ENCODE data around the gene GLIS2.

DNA sequence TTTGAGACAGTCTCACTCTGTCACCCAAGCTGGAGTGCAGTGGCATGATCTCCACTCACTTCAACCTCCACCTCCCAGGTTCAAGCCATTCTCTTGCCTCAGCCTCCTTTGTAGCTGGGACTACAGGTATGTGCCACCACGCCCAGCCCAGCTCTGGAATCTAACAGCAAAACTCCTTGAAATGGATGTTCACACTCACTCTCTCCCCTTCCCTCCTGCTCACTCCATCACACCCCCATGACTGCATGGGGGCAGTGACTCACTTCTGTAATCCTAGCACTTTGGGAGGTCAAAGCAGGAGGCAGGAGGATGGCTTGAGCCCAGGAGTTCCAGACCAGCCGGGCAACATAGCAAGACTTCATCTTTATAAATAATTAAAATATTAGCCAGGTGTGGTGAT lies 31.9 kb upstream of the GLIS2 start:
- no peak for TF ChIP-seq EZH2 (IDR thresholded peaks at IDR 0.05; ENCODE audit: low read length, missing control alignments)
- TF ChIP-seq, protein P1, sequence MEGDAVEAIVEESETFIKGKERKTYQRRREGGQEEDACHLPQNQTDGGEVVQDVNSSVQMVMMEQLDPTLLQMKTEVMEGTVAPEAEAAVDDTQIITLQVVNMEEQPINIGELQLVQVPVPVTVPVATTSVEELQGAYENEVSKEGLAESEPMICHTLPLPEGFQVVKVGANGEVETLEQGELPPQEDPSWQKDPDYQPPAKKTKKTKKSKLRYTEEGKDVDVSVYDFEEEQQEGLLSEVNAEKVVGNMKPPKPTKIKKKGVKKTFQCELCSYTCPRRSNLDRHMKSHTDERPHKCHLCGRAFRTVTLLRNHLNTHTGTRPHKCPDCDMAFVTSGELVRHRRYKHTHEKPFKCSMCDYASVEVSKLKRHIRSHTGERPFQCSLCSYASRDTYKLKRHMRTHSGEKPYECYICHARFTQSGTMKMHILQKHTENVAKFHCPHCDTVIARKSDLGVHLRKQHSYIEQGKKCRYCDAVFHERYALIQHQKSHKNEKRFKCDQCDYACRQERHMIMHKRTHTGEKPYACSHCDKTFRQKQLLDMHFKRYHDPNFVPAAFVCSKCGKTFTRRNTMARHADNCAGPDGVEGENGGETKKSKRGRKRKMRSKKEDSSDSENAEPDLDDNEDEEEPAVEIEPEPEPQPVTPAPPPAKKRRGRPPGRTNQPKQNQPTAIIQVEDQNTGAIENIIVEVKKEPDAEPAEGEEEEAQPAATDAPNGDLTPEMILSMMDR (conservative IDR thresholded peaks at IDR 0.05 in 1 of 2, IDR thresholded peaks at IDR 0.05 in 1 of 2; ENCODE audit: low read depth in 1 of 2, low read length in 2 of 2): no peak

Measured in fibroblast of lung (primary cell).